HEK293 (cell line): ENCODE data around the gene KCNJ6.
"Not testable (repeated sequence)": the region's sequence is repeated elsewhere in the genome, so short reads cannot be mapped to it uniquely, and the experiment has no call there.

ENCODE experiments used
- CTCF ChIA-PET: fragments of 350-600 bp; formaldehyde crosslinking; extraction: SDS; loops from one replicate; lab custom pipeline; 2021; ENCODE audit warnings: antibody characterized with exemption; lab: Yijun Ruan, JAX
- POLR2A ChIA-PET: fragments of 300-600 bp; formaldehyde crosslinking; extraction: SDS; loops from one replicate; lab custom pipeline; 2020; ENCODE audit warnings: antibody characterized with exemption, inconsistent platforms; lab: Yijun Ruan, JAX
- H3K27ac ChIP-seq: fragments of 200-500 bp; sonication (Bioruptor generic); 2 replicates; pipeline ENCODE4 v1.5.1; 2014; ENCODE audit warnings: low read depth, low read length, control low read depth, inconsistent platforms; ENCODE audit errors: extremely low read depth
- H3K36me3 ChIP-seq, 2 experiments: fragments of 200-500 bp in 1 of 2; sonication (Bioruptor generic) in 1 of 2; 1 replicate in 1 of 2; 2 replicates in 1 of 2; pipeline ENCODE4 v1.5.1; 2014 to 2017; ENCODE audit warnings: inconsistent platforms in 2 of 2, low read length in 2 of 2; ENCODE audit not compliant: control insufficient read depth in 2 of 2, insufficient read depth in 1 of 2
- H3K4me1 ChIP-seq: fragments of 200-500 bp; sonication (Bioruptor generic); 2 replicates; pipeline ENCODE4 v1.5.1; 2014; ENCODE audit warnings: mild to moderate bottlenecking, low read length, inconsistent platforms; ENCODE audit not compliant: control insufficient read depth, insufficient read depth
- H3K4me3 ChIP-seq: 2 replicates; pipeline ENCODE4 v1.5.1; 2011; ENCODE audit warnings: low read depth, mild to moderate bottlenecking, control low read depth, low read length, moderate library complexity
- H3K9me3 ChIP-seq: fragments of 200-500 bp; sonication (Bioruptor generic); 2 replicates; pipeline ENCODE4 v1.5.1; 2014; ENCODE audit warnings: low read depth, low read length, inconsistent platforms; ENCODE audit not compliant: control insufficient read depth, insufficient read depth
- CTCF ChIP-seq: fragments of 450-650 bp; formaldehyde crosslinking; IDR thresholded peaks from 2 replicates; pipeline ENCODE4 v1.5.1; 2016; ENCODE audit warnings: missing biosample characterization, missing genetic modification characterization
- KLF17 ChIP-seq: fragments of 450-650 bp; formaldehyde crosslinking; IDR thresholded peaks from 2 replicates; pipeline ENCODE4 v1.5.1; 2016; ENCODE audit warnings: missing biosample characterization, missing genetic modification characterization
- SETDB1 ChIP-seq: IDR thresholded peaks from one replicate; pipeline ENCODE4 v1.6.1; 2017; ENCODE audit warnings: mild to moderate bottlenecking, low read length, moderate library complexity, mixed read lengths; ENCODE audit not compliant: insufficient read length
- SP7 ChIP-seq: fragments of 450-650 bp; formaldehyde crosslinking; IDR thresholded peaks from 2 replicates; pipeline ENCODE4 v1.5.1; 2016; ENCODE audit warnings: missing biosample characterization, missing genetic modification characterization
- TRIM28 ChIP-seq: IDR thresholded peaks from 2 replicates; pipeline ENCODE4 v1.6.1; 2011; ENCODE audit warnings: low read length, control low read depth, borderline replicate concordance
- ZNF146 ChIP-seq: fragments of 450-650 bp; formaldehyde crosslinking; IDR thresholded peaks from 2 replicates; pipeline ENCODE4 v1.5.1; 2016; ENCODE audit warnings: missing biosample characterization, missing genetic modification characterization
- ZNF148 ChIP-seq: fragments of 450-650 bp; formaldehyde crosslinking; IDR thresholded peaks from 2 replicates; pipeline ENCODE4 v1.5.0; 2017; ENCODE audit warnings: missing biosample characterization, missing genetic modification characterization, borderline replicate concordance
- ZNF169 ChIP-seq: fragments of 450-650 bp; formaldehyde crosslinking; IDR thresholded peaks from 2 replicates; pipeline ENCODE4 v1.5.1; 2016; ENCODE audit warnings: missing biosample characterization, missing genetic modification characterization
- ZNF175 ChIP-seq: fragments of 450-650 bp; formaldehyde crosslinking; IDR thresholded peaks from 2 replicates; pipeline ENCODE4 v1.5.1; 2016; ENCODE audit warnings: missing biosample characterization, missing genetic modification characterization
- ZNF600 ChIP-seq: fragments of 450-650 bp; formaldehyde crosslinking; IDR thresholded peaks from 2 replicates; pipeline ENCODE4 v1.5.1; 2016; ENCODE audit warnings: missing biosample characterization, missing genetic modification characterization
- ZNF670 ChIP-seq: fragments of 450-650 bp; formaldehyde crosslinking; IDR thresholded peaks from 2 replicates; pipeline ENCODE4 v1.5.1; 2016; ENCODE audit warnings: missing biosample characterization, missing genetic modification characterization, low read depth
- ZNF704 ChIP-seq: fragments of 450-650 bp; formaldehyde crosslinking; IDR thresholded peaks from 2 replicates; pipeline ENCODE4 v1.5.1; 2016; ENCODE audit warnings: missing biosample characterization, missing genetic modification characterization
- ZNF792 ChIP-seq: fragments of 450-650 bp; formaldehyde crosslinking; IDR thresholded peaks from 2 replicates; pipeline ENCODE4 v1.5.1; 2016; ENCODE audit warnings: missing biosample characterization, missing genetic modification characterization
- TF ChIP-seq, protein P1 (sequence below): fragments of 450-650 bp; formaldehyde crosslinking; IDR thresholded peaks from 2 replicates; pipeline ENCODE4 v1.5.1; 2016; ENCODE audit warnings: missing biosample characterization, missing genetic modification characterization

KCNJ6 gene

GRCh38 chr21:37665230-37666024 is 250.8 kb downstream of the KCNJ6 start:
- Histone ChIP-seq H3K27ac (no peak overlapping the region), H3K36me3 (no peaks in the 10 kb centered on the region), H3K4me1 (no peaks in the 10 kb centered on the region)
- CTCF ChIA-PET: interaction anchor here (0.7 to 1.6 kb wide), 3 partner anchors 9 to 327 kb away, joined by 3 to 9 read pairs (median 4); no protein-coding TSS in a partner anchor
- TF ChIP-seq ZNF175 (tag by site-specific recombination) (no peak), ZNF169 (tag by site-specific recombination) (no peak), KLF17 (tag by site-specific recombination) (no peak), ZNF600 (tag by site-specific recombination) (no peak), ZNF670 (no peak), ZNF148 (tag by site-specific recombination) (no peak), TRIM28 (peak; percentile 60; the same call in 1 of the 2 replicates), CTCF (no peak), ZNF792 (tag by site-specific recombination) (no peak), ZNF704 (tag by site-specific recombination) (no peak), SETDB1 (peak; percentile 40), SP7 (tag by site-specific recombination) (no peak)
- TF ChIP-seq, protein P1, sequence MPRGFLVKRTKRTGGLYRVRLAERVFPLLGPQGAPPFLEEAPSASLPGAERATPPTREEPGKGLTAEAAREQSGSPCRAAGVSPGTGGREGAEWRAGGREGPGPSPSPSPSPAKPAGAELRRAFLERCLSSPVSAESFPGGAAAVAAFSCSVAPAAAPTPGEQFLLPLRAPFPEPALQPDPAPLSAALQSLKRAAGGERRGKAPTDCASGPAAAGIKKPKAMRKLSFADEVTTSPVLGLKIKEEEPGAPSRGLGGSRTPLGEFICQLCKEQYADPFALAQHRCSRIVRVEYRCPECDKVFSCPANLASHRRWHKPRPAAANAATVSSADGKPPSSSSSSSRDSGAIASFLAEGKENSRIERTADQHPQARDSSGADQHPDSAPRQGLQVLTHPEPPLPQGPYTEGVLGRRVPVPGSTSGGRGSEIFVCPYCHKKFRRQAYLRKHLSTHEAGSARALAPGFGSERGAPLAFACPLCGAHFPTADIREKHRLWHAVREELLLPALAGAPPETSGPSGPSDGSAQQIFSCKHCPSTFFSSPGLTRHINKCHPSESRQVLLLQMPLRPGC: no peak
- TF ChIP-seq, all 188 proteins: peak for 2
- Histone ChIP-seq H3K9me3 (no peaks in the 10 kb centered on the region), H3K4me3 (no peak overlapping the region)
- POLR2A ChIA-PET: no interaction called here

DNA sequence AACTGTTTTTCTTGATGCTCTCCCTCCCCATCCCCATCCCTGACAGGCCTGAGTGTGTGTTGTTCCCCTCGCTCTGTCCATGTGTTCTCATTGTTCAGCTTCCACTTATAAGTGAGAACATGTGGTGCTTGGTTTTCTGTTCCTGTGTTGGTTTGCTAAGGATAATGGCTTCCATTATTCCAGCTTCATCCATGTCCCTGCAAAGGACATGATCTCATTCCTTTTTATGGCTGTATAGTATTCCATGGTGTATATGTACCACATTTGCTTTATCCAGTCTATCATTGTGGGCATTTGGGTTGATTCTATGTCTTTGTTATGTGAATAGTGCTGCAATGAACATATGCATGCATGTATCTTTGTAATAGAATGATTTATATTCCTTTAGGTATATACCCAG is 254.0 kb downstream of the KCNJ6 start:
- H3K27ac ChIP-seq, H3K9me3 ChIP-seq, H3K4me1 ChIP-seq, H3K4me3 ChIP-seq, H3K36me3 ChIP-seq, POLR2A ChIA-PET: not testable (repeated sequence)
- TF ChIP-seq ZNF146: peak; percentile 93
- CTCF ChIA-PET: interaction anchor here (0.6 to 2.6 kb wide), 2 partner anchors 12 to 34 kb away, joined by 5 to 13 read pairs; no protein-coding TSS in a partner anchor
